KBM-7 (cell line): ENCODE measurements around the gene CDCP1.
"Not testable (repeated sequence)": the region's sequence is repeated elsewhere in the genome, so short reads cannot be mapped to it uniquely, and the experiment has no call there.

Experiments
- DNase-seq: peaks from one replicate; pipeline ENCODE4 v3.0.0-alpha.2; 2015
- in situ Hi-C: fragments of 300-500 bp; cut with MboI; formaldehyde crosslinking; loops from 2 replicates; pipeline ENCODE4 v1.14.3; 2020; ENCODE audit warnings: low sequenced_read_pairs, low pct_unique_long_range_greater_than_20kb, mixed read lengths

CDCP1 gene

DNA sequence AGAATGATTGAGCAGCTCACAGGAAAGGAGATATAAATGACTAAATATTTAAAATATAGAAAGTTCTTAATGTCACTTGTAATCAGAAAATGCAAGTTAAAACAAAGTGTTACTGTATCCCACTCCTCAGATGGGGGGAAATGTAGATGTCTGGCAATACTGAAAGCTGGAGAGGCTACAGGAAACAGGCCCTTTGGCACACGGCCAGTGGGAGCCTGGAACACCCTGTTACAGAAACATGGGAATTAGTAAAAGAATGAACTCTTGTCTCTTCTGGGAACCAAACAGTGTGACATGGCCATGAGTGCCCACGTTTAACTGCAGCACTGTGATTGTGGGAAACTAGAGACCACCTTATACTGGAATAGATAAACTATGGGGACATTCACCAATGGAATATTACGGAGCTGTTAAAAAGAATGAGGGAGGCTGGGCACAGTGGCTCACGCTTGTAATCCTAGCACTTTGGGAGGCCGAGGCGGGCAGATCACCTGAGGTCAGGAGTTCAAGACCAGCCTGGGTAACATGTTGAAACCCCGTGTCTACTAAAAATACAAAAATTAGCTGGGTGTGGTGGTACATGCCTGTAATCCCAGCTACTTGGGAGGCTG is 50.2 kb downstream of the CDCP1 start:
- in situ Hi-C loops: no loop called here
- DNase-seq: no peak

GRCh38 chr3:45093176-45093575 is 53.0 kb downstream of the CDCP1 start:
- in situ Hi-C loops: no loop called here
- no peak for DNase-seq

- in situ Hi-C loops: no loop called here
- DNase-seq: no peak
Measured at GRCh38 chr3:45092132-45093031, 53.8 kb downstream of the CDCP1 start.

DNA sequence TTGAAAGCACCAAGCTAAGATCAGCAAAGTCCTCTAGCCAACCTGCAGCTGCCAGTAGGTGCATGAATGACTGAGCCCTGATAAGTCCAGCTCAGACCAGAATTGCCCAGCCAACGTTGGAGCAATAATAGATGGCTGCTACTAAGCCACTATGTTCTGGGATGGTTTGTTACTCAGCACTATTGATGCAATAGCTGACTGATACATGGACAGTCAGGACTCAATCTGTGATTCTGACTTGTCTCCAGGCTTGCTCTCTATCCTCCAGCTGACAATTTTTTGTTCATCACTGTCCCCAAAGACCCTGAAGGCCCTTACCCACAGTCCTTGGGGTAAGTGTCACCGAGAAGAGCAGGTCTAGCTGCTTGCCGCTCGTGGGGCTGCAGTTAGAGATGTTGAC is 55.3 kb downstream of the CDCP1 start:
- in situ Hi-C loops: no loop called here
- DNase-seq: no peak

- no peak for DNase-seq
- in situ Hi-C loops: no loop called here
Measured at GRCh38 chr3:45088543-45089358, 57.4 kb downstream of the CDCP1 start.

DNA sequence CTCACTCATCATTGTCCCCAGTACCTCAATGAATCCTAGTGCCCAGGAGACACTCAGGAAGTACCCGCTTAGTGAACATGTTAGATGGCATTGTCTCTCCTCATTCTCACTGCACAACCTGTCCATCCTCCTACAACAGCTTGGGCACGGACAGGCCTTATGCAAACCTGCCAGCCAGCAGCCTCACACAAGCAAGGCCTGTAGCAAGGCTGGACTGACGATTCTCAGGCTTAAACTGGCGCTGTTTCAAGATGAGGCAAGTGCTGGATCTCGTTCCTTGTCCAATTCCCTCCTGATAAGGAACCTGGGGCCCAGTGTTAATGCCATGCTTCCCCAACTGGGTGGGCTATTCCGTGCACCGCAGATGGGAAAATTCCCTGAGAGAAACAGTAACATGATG is 59.0 kb downstream of the CDCP1 start:
- in situ Hi-C loops: no loop called here
- DNase-seq: no peak

DNA sequence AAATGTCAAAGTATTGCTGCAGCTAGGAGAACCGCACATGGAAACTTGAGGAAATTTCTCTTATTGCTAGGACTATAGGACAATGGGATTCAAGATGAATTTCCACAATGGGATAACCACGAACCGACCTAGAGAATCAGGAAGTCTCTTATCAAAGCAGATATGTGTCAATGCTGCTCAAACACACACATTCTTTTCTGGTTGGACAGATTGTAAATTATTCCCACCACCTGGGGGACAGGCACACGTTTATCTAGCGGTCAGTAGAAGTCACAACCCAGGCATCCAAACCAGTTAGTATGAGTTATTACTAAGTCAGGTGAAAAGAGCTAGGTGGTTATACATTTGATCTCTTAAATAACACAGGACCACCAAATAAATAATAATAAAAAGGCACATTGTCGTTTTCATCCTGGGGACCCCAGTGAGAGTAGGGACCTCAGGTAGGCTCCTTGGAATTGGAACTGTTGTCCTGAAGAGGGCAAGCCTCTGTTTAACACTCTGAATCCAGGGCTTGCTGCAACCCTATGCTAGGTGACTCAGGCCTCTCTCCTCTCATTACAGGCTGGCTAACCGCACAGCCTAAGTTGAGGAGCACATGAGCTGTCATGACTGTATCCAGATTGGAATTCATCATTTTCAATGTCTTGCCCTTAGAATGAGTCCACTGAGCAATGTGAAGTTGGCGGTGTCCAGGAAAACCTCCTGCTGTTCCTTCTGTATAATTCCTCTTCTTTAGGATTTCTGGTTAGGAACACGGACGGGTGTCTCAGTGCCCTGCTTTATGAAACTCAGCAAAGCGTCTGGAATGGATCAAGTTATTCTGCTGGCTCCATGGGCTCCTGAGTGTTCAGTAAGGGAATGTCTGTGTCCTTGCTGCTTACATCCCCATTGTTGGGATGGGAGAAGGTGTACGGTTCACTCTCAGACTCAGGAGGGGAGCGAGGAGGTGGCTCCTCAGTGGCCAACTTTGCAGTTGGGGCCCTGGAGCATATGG is 61.1 kb downstream of the CDCP1 start:
- in situ Hi-C loops: no loop called here
- DNase-seq: no peak

GRCh38 chr3:45084361-45084760 is 61.8 kb downstream of the CDCP1 start:
- DNase-seq: no peak
- in situ Hi-C loops: no loop called here

- in situ Hi-C loops: no loop called here
- no peak for DNase-seq
Measured at GRCh38 chr3:45083023-45083422, 63.2 kb downstream of the CDCP1 start.

- in situ Hi-C loops: no loop called here
- DNase-seq: no peak
Measured at GRCh38 chr3:45082142-45082538, 64.0 kb downstream of the CDCP1 start.

- DNase-seq: no peak
Measured at GRCh38 chr3:45081506-45082141, 64.6 kb downstream of the CDCP1 start.

GRCh38 chr3:45080824-45081223 is 65.4 kb downstream of the CDCP1 start:
- in situ Hi-C loops: no loop called here
- DNase-seq: no peak

More at GRCh38 chr3:45081506-45082141, 64.6 kb downstream of the CDCP1 start:
- in situ Hi-C loops: no loop called here

DNA sequence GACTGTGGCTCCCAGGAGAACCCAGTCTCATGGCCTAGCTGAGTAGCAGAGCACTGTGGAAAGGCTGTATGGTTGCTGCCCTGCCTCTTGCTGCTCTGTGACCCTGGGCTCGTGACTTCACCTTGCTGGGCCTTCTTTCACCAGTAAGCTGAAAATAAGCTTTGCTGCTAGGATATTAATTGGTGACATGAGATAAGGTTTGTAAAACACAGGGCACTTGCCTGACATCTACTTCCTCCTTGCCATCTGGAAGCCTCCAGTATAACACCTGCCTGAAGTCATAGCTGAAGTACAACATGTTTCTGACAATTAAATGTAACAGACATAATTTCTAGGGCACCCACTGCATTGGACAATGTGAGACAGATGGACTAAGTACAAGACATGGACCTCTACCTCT is 66.5 kb downstream of the CDCP1 start:
- in situ Hi-C loops: no loop called here
- no peak for DNase-seq

- DNase-seq: no peak
Measured at GRCh38 chr3:45078910-45079522, 67.2 kb downstream of the CDCP1 start.

GRCh38 chr3:45078256-45078655 is 67.9 kb downstream of the CDCP1 start:
- in situ Hi-C loops, DNase-seq: not testable (repeated sequence)

More at GRCh38 chr3:45078910-45079522, 67.2 kb downstream of the CDCP1 start:
- in situ Hi-C loops: no loop called here

DNA sequence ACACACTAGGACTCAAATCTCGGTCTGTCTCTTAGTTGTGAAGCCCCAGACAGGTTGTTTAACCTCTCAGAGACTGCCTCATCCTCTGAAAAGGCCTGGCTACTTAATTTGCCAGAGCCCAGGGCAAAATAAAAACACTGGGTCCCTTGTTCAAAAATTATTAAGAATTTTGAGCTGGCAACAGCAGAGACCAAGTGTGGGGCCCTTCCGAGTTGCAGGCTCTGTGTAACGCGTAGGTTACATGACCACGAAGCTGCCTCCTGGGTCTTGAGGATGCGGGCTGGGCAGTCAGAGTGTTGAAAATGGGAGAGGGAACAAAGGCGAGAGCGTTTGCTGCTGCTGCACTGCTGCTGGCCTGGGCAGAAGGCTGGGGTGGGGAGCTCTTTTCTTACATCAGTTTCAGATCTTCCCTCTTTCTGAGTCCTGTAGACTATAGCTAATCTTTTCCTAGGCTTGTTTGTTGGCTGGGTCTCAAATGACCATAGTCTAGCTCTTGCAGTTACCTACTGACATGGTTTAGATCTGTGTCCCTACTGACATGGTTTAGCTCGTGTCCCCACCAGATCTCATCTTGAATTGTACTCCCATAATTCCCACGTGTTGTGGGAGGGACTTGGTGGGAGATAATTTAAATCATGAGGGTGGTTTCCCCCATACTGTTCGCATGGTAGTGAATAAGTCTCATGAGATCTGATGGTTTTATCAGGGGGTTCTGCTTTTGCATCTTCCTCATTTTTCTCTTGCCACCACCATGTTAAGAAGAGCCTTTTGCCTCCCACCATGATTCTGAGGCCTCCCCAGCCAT is 70.2 kb downstream of the CDCP1 start:
- in situ Hi-C loops: no loop called here
- peak; percentile 48 for DNase-seq

DNA sequence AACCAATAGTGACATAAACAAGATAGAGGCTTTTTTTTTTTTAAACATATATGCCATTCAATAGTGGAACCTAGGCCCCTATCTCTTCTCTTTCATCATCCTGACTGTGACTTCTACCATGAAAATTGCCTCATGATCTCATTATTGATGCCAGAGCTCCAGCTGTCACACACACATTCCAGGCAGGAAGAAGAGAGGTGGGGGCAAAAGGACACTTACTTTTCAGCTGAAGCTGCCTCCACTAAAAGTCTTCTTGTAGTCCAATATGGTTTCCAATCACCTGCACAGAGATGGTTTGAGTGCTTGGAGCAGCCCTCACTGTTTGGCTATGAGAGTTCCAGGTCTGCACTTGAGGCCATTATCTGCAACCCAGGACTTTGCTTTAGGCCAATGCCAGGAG is 75.1 kb downstream of the CDCP1 start:
- in situ Hi-C loops: no loop called here
- no peak for DNase-seq
